Stimulated activated naive CD4-positive, alpha-beta T cell (primary cell): ENCODE measurements around the gene SH3GLB1.
A peak's percentile ranks its signal among the peaks of the same experiment; 100 is the strongest.
"Not testable (repeated sequence)": the region's sequence is repeated elsewhere in the genome, so short reads cannot be mapped to it uniquely, and the experiment has no call there.

Source experiments
- DNase-seq, 6 experiments: peaks; one replicate each; lab custom pipeline; 2025; lab: John Stamatoyannopoulos, UW

SH3GLB1 gene

DNA sequence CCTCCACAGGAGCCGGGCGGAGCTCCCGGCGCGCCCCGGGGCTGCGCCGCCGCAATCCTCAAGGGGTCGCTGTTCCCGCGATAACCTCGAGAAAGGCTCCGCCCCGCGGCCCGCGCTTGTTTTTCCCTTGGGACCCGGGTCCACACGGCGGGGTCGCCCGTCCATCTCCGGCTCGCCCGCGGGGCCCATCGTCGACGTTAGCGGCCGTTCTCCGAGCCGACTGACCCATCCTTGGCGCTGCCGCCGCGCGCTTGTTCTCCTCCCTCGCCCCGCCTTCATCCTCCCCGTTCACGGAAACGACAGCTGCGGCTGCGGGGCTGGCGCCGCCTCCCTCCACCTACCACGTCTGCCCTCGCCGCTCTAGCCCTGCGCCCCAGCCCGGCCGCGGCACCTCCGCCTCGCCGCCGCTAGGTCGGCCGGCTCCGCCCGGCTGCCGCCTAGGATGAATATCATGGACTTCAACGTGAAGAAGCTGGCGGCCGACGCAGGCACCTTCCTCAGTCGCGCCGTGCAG lies at the start of gene SH3GLB1:
Gene SH3GLB1, plus strand, starts transcription at position 119 of the 514 bp plus-strand sequence. Its CDS starts 324 bp downstream, at position 443.
- DNase-seq = peak; percentile 80 to 99 (median 89)

DNA sequence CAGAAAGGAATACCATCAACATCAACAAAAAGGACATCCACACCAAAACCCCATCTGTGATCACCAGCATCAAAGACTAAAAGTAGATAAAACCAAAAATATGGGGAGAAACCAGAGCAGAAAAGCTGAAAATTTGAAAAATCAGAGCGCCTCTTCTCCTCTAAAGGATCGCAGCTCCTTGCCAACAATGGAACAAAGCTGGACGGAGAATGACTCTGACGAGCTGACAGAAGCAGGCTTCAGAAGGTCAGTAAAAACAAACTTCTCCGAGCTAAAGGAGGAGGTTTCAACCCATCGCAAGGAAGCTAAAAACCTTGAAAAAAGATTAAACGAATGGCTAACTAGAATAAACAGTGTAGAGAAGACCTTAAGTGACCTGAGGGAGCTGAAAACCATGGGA lies 46.0 kb upstream of the SH3GLB1 start:
- not testable (repeated sequence) for DNase-seq

DNA sequence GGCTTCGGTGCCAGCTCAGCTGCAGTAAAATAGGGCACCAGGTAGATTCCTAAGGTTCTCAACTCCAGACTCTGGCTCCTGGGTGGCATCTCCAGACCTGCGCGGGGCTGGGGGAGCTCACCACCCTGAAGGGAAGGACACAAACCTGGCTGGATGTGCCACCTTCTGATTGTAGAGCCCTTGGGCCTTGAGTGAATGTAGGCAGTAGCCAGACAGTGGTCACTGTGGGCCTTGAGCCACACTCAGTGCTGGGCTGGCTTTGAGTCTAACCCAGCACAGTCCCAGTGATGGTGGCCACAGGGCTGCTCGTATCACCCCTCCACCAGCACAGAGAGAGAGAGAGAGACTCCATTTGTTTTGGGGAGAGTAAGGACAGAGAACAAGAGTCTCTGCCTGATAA lies 38.0 kb upstream of the SH3GLB1 start:
- DNase-seq = no peak

DNA sequence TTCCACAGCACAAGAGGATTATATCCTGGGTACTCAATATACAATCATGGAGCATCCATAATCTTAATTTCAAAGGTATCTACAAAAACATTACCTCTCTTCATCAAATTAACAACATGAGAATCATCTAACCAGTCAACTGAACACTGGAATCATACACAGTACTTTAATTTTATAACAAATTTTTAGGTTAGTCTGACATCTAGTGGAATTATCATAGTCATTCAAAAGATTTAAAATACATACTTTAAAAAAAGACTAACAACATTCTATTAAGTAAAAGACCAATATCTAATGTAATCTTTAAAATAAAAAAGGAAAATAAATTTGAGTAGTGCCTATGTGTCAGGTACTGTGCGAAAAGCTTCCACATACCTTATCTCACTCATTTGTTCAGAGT lies 16.8 kb upstream of the SH3GLB1 start:
- DNase-seq = no peak

DNA sequence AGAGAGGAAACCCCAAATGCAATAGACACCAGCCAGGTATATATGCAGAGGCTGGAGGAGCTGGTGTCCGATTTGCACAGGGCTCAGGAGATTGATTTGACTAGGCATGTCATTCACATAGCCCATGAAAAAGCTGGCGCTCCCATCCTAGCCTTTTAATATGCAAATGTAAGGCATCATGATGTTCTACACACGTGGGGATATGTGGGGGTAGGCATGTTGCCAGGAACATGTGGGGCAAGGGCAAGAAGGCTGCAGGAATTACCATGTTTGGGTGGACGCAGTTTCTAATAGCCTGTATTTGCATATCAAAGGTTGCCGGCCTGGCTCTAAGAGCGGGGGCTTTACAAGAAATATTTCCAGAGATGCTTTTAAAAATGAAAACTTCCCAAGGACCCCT lies 11.7 kb upstream of the SH3GLB1 start:
- DNase-seq = no peak

DNA sequence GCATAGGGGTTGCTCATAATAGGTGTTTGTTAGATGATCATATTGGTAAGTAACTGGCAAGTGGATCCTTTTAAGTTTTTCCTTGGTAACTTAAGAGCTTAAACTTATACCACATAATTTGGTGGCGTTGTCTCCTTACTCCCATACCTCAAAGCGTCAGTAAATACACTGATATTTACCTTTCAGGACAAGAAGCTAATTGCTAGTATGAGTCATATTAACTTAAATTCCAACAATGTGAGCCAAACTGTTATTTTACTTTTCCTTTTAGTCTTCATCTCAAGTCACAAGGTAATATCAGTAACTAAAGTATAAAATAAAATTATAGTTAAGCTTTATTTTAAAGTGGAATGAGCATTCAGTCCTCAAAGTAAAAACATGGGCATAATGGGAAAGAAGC lies 9.0 kb upstream of the SH3GLB1 start:
- no peak for DNase-seq

DNA sequence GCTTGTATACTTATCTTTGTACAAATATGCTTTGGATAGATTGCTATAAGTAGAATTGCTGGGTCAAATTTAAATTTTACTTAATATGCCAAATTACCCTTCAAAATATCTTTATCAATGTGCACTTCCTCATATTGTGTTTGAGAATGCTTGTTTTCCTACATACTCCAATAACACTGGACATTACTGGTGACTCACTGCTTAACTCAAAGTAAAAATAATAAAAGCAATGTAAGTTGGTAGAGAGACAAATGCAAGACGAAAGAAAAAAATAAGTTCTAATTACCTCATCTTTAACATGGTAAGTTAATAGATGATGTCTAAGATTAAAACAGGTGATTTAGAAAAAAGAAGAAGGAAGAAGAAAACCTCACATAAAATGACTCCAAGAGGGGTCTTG lies 7.9 kb upstream of the SH3GLB1 start:
- no peak for DNase-seq

DNA sequence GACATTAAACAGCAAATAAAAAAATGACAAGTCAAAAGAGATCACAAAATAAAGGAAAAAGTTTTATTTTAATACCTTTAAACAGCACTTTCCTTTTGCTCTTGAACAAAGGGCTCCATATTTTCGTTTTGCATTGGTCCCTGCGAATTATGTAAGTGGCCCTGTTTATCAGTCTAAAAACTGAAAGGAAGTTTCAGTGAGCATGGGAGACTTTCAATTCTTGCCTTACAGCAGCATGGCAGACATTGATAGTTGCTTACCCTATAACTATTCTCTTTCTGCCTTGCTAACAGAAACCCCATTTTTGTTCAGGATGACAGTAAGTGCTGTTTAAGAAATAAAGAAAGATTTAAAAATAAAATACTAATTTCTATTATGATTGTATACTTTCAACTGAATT lies 5.2 kb upstream of the SH3GLB1 start:
- no peak for DNase-seq

DNA sequence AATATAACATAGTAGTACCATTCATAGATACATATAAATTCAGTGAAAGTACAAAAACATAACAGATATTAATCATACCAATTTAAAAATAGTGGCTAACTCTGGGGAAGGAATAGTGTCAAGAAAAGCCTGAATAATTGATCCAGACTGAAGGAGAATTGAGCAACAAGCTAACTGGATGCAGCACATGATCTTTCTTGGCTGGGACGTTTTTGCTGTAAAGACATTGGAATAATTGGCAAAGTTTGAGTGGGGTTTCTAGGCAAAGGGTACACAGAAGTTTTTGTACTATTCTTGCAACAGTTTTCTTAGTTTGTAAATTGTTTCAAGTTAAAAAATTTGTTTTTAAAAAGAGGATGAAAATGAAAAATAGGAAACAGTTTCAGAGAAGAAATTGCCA lies 2.6 kb upstream of the SH3GLB1 start:
- DNase-seq = no peak

DNA sequence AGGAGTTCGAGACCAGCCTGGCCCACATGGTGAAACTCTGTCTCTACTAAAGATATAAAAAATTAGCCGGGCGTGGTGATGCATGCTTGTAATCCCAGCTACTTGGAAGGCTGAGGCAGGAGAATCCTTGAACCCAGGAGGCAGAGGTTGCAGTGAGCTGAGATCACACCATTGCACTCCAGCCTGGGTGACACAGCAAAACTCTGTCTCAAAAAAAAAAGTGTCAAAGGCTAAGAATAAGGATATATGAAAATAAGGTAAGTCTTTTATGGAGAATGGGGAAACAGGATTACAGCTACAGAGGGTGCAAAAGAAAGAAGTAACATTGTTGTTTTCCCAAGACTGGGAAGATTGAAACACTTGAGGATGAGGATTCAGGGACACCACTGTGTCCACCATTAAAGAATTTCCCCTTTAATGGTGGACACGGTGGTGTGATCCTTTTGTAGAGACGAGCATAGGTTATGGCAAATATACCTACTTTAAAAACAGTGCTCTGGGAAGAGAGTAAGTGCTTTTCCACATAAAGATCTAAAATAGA lies 1.4 kb upstream of the SH3GLB1 start:
- DNase-seq = not testable (repeated sequence)

DNA sequence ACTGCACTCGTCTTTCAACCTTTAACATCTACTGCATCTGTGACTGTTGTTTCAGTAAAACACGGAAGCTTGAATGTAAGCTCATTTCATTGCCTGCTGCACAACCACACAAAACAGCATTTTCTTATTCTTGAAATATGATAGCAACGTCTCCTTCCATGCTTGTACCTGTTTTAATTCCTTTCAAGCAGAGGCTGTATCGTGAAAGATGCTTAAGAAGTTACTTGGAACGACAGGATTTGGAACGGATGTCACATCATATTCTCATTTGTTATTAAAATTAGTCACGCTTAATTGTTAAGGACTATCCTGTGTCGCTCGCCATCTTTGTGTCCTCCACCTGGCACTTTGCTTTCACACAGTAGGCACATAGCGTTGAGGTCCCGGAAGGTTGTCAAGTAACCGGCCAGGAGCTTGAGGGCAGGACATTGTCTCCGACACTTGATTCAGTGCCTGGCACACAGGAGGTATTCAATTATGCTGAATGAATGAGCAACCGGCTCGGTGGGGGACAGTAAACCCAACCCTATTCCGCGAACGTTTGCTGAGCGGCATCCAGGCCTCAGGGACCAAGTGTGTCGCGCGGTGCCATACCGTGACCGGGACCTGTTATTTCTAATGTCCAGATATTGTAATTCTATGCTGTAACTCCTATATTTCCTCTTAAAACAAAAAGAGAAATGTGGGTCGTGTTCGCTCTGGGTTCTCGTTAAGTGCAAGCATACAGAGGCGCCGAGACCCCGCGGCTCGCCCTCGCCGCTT lies 499 bp upstream of the SH3GLB1 start:
- DNase-seq = peak in 3 of 6 experiments; percentile 25 to 82 (median 46)

DNA sequence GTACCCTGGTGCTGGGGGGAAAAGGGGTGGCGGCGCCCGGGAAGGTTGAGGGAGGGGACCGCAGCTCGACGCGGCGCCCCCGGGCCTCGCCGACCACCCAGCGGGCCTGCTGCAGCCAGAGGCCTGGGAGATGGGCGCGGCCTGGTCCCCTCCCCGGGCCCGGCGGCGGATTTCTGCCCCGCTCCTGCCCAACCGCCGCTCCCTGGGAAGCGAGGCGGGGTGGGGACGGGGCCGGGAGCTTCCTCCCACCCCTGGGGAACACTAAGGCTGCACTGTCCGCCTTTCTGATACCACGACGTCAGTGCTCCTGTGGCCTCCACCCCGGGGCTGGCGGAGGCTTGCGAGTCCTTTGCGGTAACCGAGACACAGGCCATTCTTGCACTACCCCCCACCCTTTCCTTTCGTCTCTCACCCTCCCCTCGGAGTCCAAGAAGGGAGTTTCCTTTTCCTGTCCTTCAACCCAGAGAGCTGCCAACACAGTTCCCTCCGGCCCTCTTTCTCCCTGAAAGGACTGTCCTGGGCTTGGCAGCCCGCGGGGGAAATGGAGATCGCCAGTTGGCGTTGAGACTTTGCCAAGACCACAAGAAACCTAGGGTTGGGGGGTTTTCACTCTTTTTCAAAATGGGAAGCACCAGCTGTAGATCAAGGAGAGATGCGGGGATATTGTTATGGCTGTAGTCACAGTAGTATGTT lies 742 bp downstream of the SH3GLB1 start:
- peak in 5 of 6 experiments; percentile 20 to 49 (median 39) for DNase-seq

DNA sequence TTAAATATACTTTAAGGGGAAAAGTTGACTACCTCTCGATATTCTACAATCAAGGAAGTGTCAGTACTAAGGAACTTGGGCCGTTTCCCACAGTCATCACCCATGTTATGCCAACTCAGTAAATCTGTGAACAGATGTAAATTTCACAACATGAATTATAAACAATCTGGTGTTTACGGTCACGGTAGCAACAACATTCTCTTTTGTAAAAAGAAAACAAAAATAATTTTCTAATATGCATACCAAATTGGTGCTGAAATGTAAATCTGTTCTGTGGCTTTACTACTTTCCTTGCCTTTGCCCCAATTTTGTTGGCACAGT lies 1.2 kb downstream of the SH3GLB1 start:
- DNase-seq = no peak

DNA sequence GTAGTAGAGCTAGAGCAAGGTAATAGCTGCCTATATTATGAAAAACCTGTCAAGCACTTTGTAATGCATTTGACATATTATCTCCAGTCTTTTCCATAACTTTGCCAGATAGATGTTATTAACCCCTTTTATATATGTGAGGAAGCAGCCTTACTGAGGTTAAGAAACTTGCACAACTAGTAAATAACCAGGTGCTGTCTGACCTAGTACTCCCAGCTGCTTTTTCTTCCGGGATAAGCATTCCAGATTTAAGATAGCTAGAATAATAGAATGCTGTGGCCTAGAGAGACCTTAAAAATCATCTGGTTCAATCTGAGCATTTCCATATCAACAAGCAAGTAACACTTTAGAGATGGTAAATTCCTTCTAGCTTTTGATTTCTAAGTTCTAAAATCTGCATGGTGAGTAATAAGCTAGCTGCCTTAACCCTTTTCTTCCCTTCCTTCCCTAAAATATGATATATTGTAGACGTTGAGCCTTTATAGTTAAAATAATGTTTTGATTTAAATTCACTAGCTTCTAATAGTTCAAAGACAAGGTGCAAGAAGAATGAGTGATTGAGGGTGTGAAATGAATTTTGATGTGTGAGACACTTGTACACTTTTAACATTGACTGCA lies 1.8 kb downstream of the SH3GLB1 start:
- no peak for DNase-seq

DNA sequence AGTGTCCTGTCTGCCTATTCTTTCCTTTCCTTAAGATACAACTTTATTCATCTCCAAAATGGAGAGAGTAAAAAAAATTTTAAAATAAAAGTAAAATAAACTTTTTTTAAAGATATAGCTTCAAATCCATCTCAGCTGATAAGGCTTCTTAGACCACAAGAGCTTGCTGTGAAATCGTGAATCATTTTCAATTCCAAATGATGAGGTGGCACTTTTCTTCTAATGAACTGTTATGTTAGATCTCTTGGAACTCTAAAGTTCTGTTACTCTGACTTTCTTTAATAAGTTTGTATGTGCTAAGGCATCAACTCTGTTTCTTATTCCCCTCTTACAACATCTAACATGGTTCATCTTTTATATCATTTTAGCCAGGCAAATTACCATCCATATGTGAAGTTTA lies 4.5 kb downstream of the SH3GLB1 start:
- DNase-seq = no peak

DNA sequence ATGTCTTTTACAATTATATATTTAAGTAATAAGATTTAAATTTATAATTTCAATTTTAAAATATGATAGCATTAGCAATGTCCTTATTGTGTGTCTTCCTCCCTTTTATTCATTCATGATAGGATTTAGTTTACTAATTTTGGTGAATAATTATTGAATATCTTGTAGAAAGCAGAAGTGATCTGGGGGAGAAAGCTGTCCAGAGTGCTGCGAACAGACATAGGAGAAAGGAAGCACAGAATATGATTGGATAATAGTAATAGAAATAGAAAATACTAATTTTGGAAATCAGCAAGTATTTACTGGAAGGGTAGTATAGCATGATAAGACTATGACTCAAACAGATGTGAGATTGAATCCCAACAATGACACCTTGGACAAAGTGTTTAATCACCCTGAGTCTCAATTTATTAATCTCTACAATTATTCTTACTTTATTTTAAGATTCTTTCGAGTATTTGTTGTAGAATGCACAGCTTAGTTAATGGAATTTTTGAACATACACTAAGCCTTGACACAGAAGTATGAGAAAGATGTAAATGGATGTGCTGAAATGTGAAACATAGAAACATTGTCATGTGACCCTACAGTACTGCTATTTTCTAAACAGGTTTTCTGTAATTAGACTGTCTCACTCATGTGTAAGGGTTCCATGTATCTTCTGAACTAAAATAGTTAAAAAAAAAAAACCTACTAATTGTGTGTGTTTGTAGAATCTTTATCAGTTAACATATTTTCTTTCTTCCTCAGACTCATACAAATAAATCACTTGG lies 7.9 kb downstream of the SH3GLB1 start:
- DNase-seq = no peak

DNA sequence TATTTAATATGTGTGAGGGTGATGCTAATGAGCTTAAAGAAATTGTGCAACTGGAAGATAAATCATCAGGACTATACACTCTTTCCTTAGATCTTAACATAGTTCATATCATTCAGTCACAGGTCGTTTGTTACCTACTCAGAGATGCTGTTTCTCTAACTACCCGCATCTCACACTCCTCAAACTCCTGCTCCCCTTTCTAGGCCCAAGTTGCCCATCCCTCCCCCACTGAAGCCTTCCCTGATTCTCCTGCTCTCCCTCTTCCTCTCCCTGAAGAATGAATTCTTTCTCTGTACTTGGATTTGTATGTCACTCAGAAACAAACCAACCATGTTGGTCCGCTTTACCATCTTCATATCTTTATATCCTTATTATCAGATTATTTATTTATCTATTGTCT lies 9.1 kb downstream of the SH3GLB1 start:
- DNase-seq = no peak

DNA sequence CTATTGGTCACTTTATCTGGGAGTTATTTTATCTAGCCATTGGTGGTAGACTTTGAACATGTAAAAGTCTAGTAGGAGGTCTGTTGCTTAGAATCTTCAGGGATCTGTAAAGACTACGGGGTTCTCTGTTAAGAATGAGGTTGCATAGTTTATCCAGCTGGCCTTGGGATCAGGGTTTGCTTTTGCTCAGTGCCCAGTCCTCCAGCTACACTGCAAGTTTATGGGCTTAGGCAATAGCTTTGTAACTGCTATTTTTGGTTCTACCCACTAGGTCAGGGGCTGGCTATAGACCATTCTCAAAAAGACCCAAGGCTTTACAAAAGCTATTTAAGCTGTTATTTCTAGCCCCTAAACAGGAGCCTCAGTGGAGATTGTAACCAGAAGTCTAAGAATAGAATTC lies 9.8 kb downstream of the SH3GLB1 start:
- DNase-seq = no peak

DNA sequence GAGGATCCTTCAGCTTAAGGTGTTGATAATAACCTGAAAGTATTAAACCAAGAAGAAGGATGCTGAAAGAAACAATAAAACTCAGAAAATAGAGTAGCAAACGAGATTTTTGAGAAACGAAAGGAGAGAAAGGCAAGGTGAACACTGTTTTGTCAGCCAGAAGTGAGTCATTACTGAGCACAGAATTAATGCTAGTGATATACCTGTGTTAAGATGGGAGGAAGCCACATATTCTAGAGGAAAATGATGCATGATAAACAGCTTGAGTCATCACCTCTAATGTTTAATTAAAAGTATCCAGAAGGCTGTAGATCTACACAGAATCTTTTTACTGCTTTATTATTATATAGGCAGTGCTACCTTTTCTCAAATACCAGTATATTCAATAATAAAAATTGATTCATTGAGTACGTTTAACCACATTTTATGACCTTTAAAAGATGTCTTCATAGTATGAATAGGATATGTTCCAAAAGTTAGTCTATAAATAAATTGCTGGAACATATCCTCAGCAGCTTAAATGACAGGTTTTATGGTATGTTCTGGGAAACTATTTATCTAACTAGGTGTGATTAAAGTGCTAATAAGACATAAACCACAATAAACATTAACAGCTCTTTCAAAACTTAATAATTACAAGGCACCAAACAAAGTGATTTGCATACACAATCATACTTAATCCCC lies 10.3 kb downstream of the SH3GLB1 start:
- DNase-seq = no peak

DNA sequence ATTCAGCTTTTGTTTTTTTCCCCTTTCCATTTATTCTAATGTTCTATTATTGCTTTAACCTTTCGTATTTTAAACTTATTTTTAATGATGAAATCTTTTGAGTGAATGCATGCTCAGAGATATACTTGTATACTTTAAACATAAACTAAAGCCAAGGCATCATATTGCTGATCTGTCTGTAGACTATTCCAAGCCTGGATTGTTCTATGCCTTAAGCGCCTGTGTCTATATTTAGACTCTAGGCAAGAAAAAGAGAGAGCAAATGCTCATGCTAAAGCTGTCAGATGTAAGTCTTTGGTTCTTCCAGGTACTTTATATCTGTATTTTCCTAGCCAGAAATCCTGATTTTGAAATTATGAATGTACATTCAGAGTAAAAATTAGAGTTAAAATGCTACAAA lies 14.4 kb downstream of the SH3GLB1 start:
- DNase-seq = no peak

DNA sequence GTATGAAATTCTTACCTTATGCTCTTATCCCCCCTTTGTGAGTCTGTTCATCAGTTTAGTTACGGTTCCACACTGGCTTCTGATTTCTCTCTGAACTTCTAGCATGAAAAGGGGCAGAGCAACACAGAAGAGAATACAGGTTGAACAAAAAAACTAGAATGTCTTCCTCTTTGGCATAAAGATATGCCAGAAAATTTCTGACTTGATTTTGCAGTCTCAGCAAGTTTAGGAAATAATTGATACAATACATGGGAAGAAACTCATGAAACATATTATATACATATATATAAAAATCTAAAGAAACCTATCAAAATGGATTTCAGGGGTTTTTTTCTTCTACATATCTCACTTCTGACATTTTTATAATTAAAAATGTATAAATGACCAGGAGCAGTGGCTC lies 27.0 kb downstream of the SH3GLB1 start:
- no peak for DNase-seq
